IPS-18c (cell line): Measurements from ENCODE around the gene ITGA2.
"Not testable (repeated sequence)": the region's sequence is repeated elsewhere in the genome, so short reads cannot be mapped to it uniquely, and the experiment has no call there.

Experiments
- H3K4me3 ChIP-seq: 2 replicates; pipeline ENCODE4 v1.7.0; 2013; ENCODE audit warnings: low read depth, mild to moderate bottlenecking, low read length, moderate library complexity; ENCODE audit not compliant: insufficient read depth
- H3K9me3 ChIP-seq: one replicate; pipeline ENCODE4 v1.6.1; 2013; ENCODE audit warnings: mild to moderate bottlenecking, low read length, moderate library complexity; ENCODE audit not compliant: control insufficient read depth, insufficient read depth

Gene ITGA2

GRCh38 chr5:52989025-52989780 lies at the start of gene ITGA2:
Gene ITGA2, plus strand, starts transcription at chr5:52989352. Its CDS starts 117 bp downstream, at chr5:52989469.
- Histone ChIP-seq H3K9me3 (no peaks in the 10 kb centered on the region), H3K4me3 (peak within 1 kb of the TSS; percentile 75)

GRCh38 chr5:52943285-52943684 lies 45.9 kb upstream of the ITGA2 start:
- H3K4me3 ChIP-seq = no peak overlapping the region

GRCh38 chr5:52943808-52944207 lies 45.3 kb upstream of the ITGA2 start:
- Histone ChIP-seq H3K4me3 (no peak overlapping the region), H3K9me3 (no peaks in the 10 kb centered on the region)

More at GRCh38 chr5:52943285-52943684, 45.9 kb upstream of the ITGA2 start:
- no peaks in the 10 kb centered on the region for H3K9me3 ChIP-seq

GRCh38 chr5:52945040-52945439 lies 44.1 kb upstream of the ITGA2 start:
- no peak overlapping the region for H3K4me3 ChIP-seq

GRCh38 chr5:52947208-52947607 lies 41.9 kb upstream of the ITGA2 start:
- no peaks in the 10 kb centered on the region for H3K9me3 ChIP-seq
- H3K4me3 ChIP-seq = no peak overlapping the region

More at GRCh38 chr5:52945040-52945439, 44.1 kb upstream of the ITGA2 start:
- no peaks in the 10 kb centered on the region for H3K9me3 ChIP-seq

GRCh38 chr5:52947851-52948250 lies 41.3 kb upstream of the ITGA2 start:
- Histone ChIP-seq H3K4me3 (no peak overlapping the region), H3K9me3 (no peaks in the 10 kb centered on the region)

GRCh38 chr5:52948418-52949076 lies 40.6 kb upstream of the ITGA2 start:
- H3K4me3 ChIP-seq = no peak overlapping the region

GRCh38 chr5:52950686-52951085 lies 38.5 kb upstream of the ITGA2 start:
- Histone ChIP-seq H3K9me3 (no peaks in the 10 kb centered on the region), H3K4me3 (no peak overlapping the region)

More at GRCh38 chr5:52948418-52949076, 40.6 kb upstream of the ITGA2 start:
- no peaks in the 10 kb centered on the region for H3K9me3 ChIP-seq

GRCh38 chr5:52952483-52952882 lies 36.7 kb upstream of the ITGA2 start:
- Histone ChIP-seq H3K4me3 (no peak overlapping the region), H3K9me3 (no peaks in the 10 kb centered on the region)

- H3K4me3 ChIP-seq = no peak overlapping the region
Observed at GRCh38 chr5:52956014-52956413, 33.1 kb upstream of the ITGA2 start.

GRCh38 chr5:52956915-52957747 lies 32.0 kb upstream of the ITGA2 start:
- Histone ChIP-seq H3K4me3 (no peak overlapping the region), H3K9me3 (no peaks in the 10 kb centered on the region)

More at GRCh38 chr5:52956014-52956413, 33.1 kb upstream of the ITGA2 start:
- H3K9me3 ChIP-seq = no peaks in the 10 kb centered on the region

- Histone ChIP-seq H3K4me3 (no peak overlapping the region), H3K9me3 (no peaks in the 10 kb centered on the region)
Observed at GRCh38 chr5:52961274-52961681, 27.9 kb upstream of the ITGA2 start.

GRCh38 chr5:52963636-52964035 lies 25.5 kb upstream of the ITGA2 start:
- no peak overlapping the region for H3K4me3 ChIP-seq
- no peaks in the 10 kb centered on the region for H3K9me3 ChIP-seq

- Histone ChIP-seq H3K9me3 (no peaks in the 10 kb centered on the region), H3K4me3 (no peak overlapping the region)
Observed at GRCh38 chr5:52964138-52964537, 25.0 kb upstream of the ITGA2 start.

DNA sequence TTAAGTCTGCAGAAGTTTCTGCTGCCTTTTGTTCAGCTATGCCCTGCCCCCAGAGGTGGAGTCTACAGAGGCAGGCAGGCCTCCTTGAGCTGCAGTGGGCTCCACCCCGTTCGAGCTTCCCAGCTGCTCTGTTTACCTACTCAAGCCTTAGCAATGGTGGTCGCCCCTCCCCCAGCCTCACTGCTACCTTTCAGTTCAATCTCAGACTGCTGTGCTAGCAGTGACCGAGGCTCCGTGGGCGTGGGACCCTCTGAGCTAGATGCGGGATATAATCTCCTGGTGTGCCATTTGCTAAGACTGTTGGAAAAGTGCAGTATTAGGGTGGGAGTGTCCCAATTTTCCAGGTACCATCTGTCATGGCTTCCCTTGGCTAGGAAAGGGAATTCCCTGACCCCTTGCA lies 13.0 kb upstream of the ITGA2 start:
- H3K9me3 ChIP-seq = not testable (repeated sequence)

GRCh38 chr5:52977264-52977897 lies 11.8 kb upstream of the ITGA2 start:
- Histone ChIP-seq H3K4me3 (no peak overlapping the region), H3K9me3 (no peaks in the 10 kb centered on the region)

More for the DNA sequence above, 13.0 kb upstream of the ITGA2 start:
- H3K4me3 ChIP-seq = not testable (repeated sequence)

- Histone ChIP-seq H3K9me3 (no peaks in the 10 kb centered on the region), H3K4me3 (no peak overlapping the region)
Observed at GRCh38 chr5:52981507-52981906, 7.6 kb upstream of the ITGA2 start.
